Osteocyte (in vitro differentiated cells): ENCODE results near the gene RPS6KA2. TPM values are rescaled to one million over a fixed set of nuclear protein-coding genes. Genes with fewer than 3 reads are reported as not detected.

ENCODE experiments used
- DNase-seq: peaks from one replicate; pipeline ENCODE4 v3.0.0; 2021; ENCODE audit warnings: mixed read lengths; ENCODE audit not compliant: unreplicated experiment; ENCODE audit errors: extremely low spot score
- H3K27ac Mint-ChIP-seq: one replicate; pipeline ENCODE4 v1.8.0; 2021; ENCODE audit warnings: mild to moderate bottlenecking, mixed read lengths; ENCODE audit not compliant: unreplicated experiment
- H3K27me3 Mint-ChIP-seq: one replicate; pipeline ENCODE4 v1.8.0; 2021; ENCODE audit warnings: mixed read lengths; ENCODE audit not compliant: unreplicated experiment
- H3K36me3 Mint-ChIP-seq: one replicate; pipeline ENCODE4 v1.8.0; 2021; ENCODE audit warnings: mixed read lengths; ENCODE audit not compliant: unreplicated experiment
- H3K4me1 Mint-ChIP-seq: one replicate; pipeline ENCODE4 v1.8.0; 2021; ENCODE audit warnings: mixed read lengths; ENCODE audit not compliant: unreplicated experiment
- H3K4me3 Mint-ChIP-seq: one replicate; pipeline ENCODE4 v1.8.0; 2021; ENCODE audit warnings: mild to moderate bottlenecking, moderate library complexity, mixed read lengths; ENCODE audit not compliant: unreplicated experiment
- H3K9me3 Mint-ChIP-seq: one replicate; pipeline ENCODE4 v1.8.0; 2021; ENCODE audit warnings: mixed read lengths; ENCODE audit not compliant: unreplicated experiment
- CTCF ChIP-seq: fragments of 200-600 bp; sonication (generic); IDR thresholded peaks from 2 replicates; pipeline ENCODE4 v1.5.0; 2021; ENCODE audit warnings: antibody characterized with exemption, mild to moderate bottlenecking, moderate library complexity
- total RNA-seq: library from RNA; stranded (reverse); gene quantifications from 2 replicates; pipeline ENCODE4 v1.2.1, GENCODE V29; 2021

The RPS6KA2 gene
- total RNA-seq, 1 donor from 2014 or later, result 89.9 TPM

DNA sequence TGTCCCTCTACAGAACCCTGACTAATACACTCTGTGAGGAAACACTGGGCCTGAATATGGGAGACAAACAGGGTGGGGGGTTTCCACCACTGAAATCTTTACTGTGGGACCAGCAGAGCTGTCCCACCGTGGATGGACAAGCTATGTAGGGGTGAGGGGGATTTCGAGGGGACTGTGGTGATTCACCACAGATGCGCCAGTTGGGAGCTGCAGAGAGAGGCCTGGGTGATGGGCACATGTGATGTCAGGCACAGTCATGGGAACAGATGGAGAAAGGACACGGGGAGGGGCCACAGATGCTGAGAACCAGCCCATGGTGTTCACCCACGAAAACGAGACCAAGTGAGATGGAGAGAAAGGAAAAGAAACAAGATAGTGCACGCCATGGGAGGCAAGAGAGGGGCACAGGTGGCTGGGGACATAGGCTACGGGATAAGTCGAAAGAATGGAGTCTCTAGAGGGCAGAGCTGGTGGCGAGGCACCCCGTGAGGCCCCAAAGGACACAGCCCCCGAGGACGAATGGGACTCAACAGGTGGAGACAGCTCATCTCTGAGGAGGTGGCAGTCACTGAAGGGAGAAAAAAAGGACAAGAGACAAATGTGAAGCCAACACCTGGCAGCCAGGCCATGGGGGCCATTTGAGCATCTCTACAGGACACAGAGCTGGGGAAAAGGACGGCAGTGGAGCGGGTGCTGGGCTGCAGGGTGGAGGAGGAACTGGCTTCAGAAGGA is 30.1 kb downstream of the RPS6KA2 start:
- Mint-ChIP-seq H3K36me3 (peaks cover 7% of the 10 kb centered on the region), H3K4me3 (no peak overlapping the region), H3K4me1 (peaks cover 73% of the 10 kb centered on the region), H3K27me3 (no peaks in the 10 kb centered on the region), H3K9me3 (no peaks in the 10 kb centered on the region), H3K27ac (peak overlapping the region; percentile 90)
- peak; percentile 59 for DNase-seq
- TF ChIP-seq CTCF, result no peak

GRCh38 chr6:166595949-166596348 is 31.1 kb downstream of the RPS6KA2 start:
- no peak for TF ChIP-seq CTCF
- peaks cover 5% of the 10 kb centered on the region for H3K36me3 Mint-ChIP-seq
- peaks cover 72% of the 10 kb centered on the region for H3K4me1 Mint-ChIP-seq
- H3K4me3 Mint-ChIP-seq, result no peak overlapping the region
- H3K27ac Mint-ChIP-seq, result peak overlapping the region; percentile 90
- no peaks in the 10 kb centered on the region for H3K9me3 Mint-ChIP-seq
- no peaks in the 10 kb centered on the region for H3K27me3 Mint-ChIP-seq
- peak; percentile 19 for DNase-seq

DNA sequence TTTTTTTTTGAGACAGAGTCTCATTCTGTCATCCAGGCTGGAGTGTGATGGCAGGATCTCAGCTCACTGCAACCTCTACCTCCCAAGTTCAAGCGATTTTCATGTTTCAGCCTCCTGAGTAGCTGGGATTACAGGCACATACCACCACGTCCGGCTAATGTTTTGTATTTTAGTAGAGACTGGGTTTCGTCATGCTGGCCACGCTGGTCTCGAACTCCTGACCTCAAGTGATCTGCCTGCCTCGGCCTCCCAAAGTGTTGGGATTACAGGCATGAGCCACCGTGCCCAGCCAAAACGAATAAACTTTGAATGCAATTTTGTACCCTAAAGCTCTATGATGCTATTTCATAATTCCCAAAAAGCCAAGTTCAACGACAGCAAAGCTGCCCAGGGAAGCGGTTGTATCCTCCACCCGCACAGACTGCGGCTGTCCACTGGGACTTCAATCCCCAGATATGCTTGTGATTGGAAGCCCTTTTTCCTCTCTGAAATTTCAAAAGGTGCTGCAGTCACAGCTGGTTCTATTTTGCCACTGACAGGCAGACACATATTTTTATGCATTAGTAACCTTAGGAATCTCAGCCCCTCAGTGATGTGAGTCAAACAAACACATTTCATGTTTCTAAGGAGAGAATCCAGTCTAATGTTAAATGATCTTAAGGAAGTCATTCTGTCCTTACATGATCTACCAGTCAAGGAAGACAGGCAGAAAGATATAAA is 31.8 kb downstream of the RPS6KA2 start:
- H3K4me3 Mint-ChIP-seq, result peak overlapping the region; percentile 31
- H3K4me1 Mint-ChIP-seq, result peaks cover 75% of the 10 kb centered on the region
- no peak for TF ChIP-seq CTCF
- H3K9me3 Mint-ChIP-seq, result no peaks in the 10 kb centered on the region
- no peaks in the 10 kb centered on the region for H3K27me3 Mint-ChIP-seq
- peak overlapping the region; percentile 90 for H3K27ac Mint-ChIP-seq
- peak; percentile 70 for DNase-seq
- H3K36me3 Mint-ChIP-seq, result peaks cover 5% of the 10 kb centered on the region

DNA sequence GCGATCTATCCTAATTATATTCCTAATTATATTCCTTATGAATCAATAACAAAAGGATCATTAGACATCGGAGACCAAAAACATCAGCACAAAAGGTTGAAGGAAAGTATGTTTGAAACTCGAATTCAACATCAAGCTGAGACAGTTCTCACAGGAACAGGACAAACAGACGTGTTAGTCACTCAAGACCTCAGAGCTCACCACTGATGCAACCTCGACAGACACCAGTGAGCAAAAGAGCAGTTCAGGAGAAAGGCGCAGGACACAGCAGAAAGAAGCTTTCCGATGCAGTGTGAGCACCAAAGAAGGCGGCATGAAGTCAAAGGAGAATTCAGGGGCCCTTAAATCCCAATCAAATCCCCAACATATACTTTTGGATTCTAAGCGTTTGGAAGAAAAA is 34.2 kb downstream of the RPS6KA2 start:
- DNase-seq, result peak; percentile 30
- peak overlapping the region; percentile 50 for H3K27ac Mint-ChIP-seq
- H3K9me3 Mint-ChIP-seq, result no peaks in the 10 kb centered on the region
- no peaks in the 10 kb centered on the region for H3K27me3 Mint-ChIP-seq
- H3K36me3 Mint-ChIP-seq, result peaks cover 5% of the 10 kb centered on the region
- H3K4me1 Mint-ChIP-seq, result peaks cover 82% of the 10 kb centered on the region
- TF ChIP-seq CTCF, result no peak
- H3K4me3 Mint-ChIP-seq, result no peak overlapping the region

- DNase-seq, result peak; percentile 42
- peaks cover 5% of the 10 kb centered on the region for H3K36me3 Mint-ChIP-seq
- no peaks in the 10 kb centered on the region for H3K9me3 Mint-ChIP-seq
- no peak for TF ChIP-seq CTCF
- no peaks in the 10 kb centered on the region for H3K27me3 Mint-ChIP-seq
- H3K4me1 Mint-ChIP-seq, result peaks cover 81% of the 10 kb centered on the region
- no peak overlapping the region for H3K4me3 Mint-ChIP-seq
- H3K27ac Mint-ChIP-seq, result peak overlapping the region; percentile 50
Observed at GRCh38 chr6:166591961-166592520, 35.0 kb downstream of the RPS6KA2 start.
